EH (cell line): Measurements from ENCODE around the gene CDK5RAP2.

Experiments
- DNase-seq: peaks from one replicate; pipeline ENCODE4 v3.0.0-alpha.2; 2015; ENCODE audit warnings: low read depth

CDK5RAP2 gene

GRCh38 chr9:120383999-120384924 is 195.7 kb downstream of the CDK5RAP2 start:
- DNase-seq, result peak; percentile 68

- no peak for DNase-seq
These were observed 196.4 kb downstream of the CDK5RAP2 start for GRCh38 chr9:120383611-120383998.

- DNase-seq, result no peak
These were observed 197.5 kb downstream of the CDK5RAP2 start for GRCh38 chr9:120382453-120382852.

GRCh38 chr9:120381839-120382238 is 198.1 kb downstream of the CDK5RAP2 start:
- DNase-seq, result no peak

- no peak for DNase-seq
These were observed 200.4 kb downstream of the CDK5RAP2 start for GRCh38 chr9:120379611-120380010.

- DNase-seq, result no peak
These were observed 201.3 kb downstream of the CDK5RAP2 start for GRCh38 chr9:120378680-120379079.

- DNase-seq, result peak; percentile 20
These were observed 202.5 kb downstream of the CDK5RAP2 start for GRCh38 chr9:120377268-120378159.

GRCh38 chr9:120376101-120376500 is 203.9 kb downstream of the CDK5RAP2 start:
- no peak for DNase-seq

GRCh38 chr9:120375316-120375715 is 204.7 kb downstream of the CDK5RAP2 start:
- DNase-seq, result no peak

GRCh38 chr9:120374817-120375216 is 205.2 kb downstream of the CDK5RAP2 start:
- DNase-seq, result no peak

GRCh38 chr9:120374239-120374638 is 205.7 kb downstream of the CDK5RAP2 start:
- DNase-seq, result no peak

GRCh38 chr9:120372040-120372439 is 207.9 kb downstream of the CDK5RAP2 start:
- DNase-seq, result no peak

- peak; percentile 37 for DNase-seq
These were observed 210.3 kb downstream of the CDK5RAP2 start for GRCh38 chr9:120369608-120370220.

GRCh38 chr9:120368799-120369198 is 211.2 kb downstream of the CDK5RAP2 start:
- DNase-seq, result no peak

- DNase-seq, result peak; percentile 97
These were observed 213.3 kb downstream of the CDK5RAP2 start for GRCh38 chr9:120366644-120367019.

GRCh38 chr9:120365386-120365785 is 214.6 kb downstream of the CDK5RAP2 start:
- DNase-seq, result no peak

- no peak for DNase-seq
These were observed 216.3 kb downstream of the CDK5RAP2 start for GRCh38 chr9:120363697-120364096.

GRCh38 chr9:120362446-120362845 is 217.5 kb downstream of the CDK5RAP2 start:
- peak; percentile 39 for DNase-seq

- no peak for DNase-seq
These were observed 218.4 kb downstream of the CDK5RAP2 start for GRCh38 chr9:120361551-120361950.

GRCh38 chr9:120360510-120360909 is 219.5 kb downstream of the CDK5RAP2 start:
- no peak for DNase-seq

- DNase-seq, result no peak
These were observed 219.9 kb downstream of the CDK5RAP2 start for GRCh38 chr9:120360046-120360445.

- DNase-seq, result no peak
These were observed 221.1 kb downstream of the CDK5RAP2 start for GRCh38 chr9:120358877-120359276.
